ENCODE measurements around the gene ACP1. TPM values are rescaled to one million over a fixed set of nuclear protein-coding genes. Genes with fewer than 3 reads are reported as not detected.

Gene ACP1
- total and polyA plus RNA-seq, 2 experiments from 2014 or later: 189 to 281 TPM

- TF ChIP-seq ZNF462 (CRISPR knock-in tag; IDR thresholded peaks at IDR 0.05): 0 out of 2 replicates have a peak, but pooled peaks have one; percentile 27
Observed at GRCh38 chr2:309148-309953, 44.6 kb downstream of the ACP1 start (continued).

- peak; percentile 27 for ATAC-seq
- H3K4me1 Mint-ChIP-seq: peaks cover 25% of the 10 kb centered on the region
- peak overlapping the region; percentile 19; the same call in 1 of the 2 replicates for H3K27ac Mint-ChIP-seq
- H3K9me3 Mint-ChIP-seq: no peaks in the 10 kb centered on the region
- no peaks in the 10 kb centered on the region; the same call in 1 of the 2 replicates for H3F3A ChIP-seq (replicated peaks; ENCODE audit: low read depth)
- H2AFZ ChIP-seq: peak overlapping the region; percentile 72; the same call in 1 of the 2 replicates
- no peaks in the 10 kb centered on the region for H4K20me1 ChIP-seq (replicated peaks; ENCODE audit: insufficient read depth)
- peaks cover under 1% of the 10 kb centered on the region for H3K27me3 Mint-ChIP-seq (ENCODE audit: insufficient read depth, low read depth, poor library complexity)
- H3K4me1 ChIP-seq (ENCODE audit: insufficient read depth): peaks cover 5% of the 10 kb centered on the region
- H3K79me2 ChIP-seq (replicated peaks; ENCODE audit: insufficient read depth): no peaks in the 10 kb centered on the region
- peak overlapping the region; percentile 36 for H3K4me2 ChIP-seq
- no peak overlapping the region; the same call in 1 of the 2 replicates for H3K27ac ChIP-seq (ENCODE audit: low read depth)
- H3K36me3 Mint-ChIP-seq (ENCODE audit: low read depth): no peaks in the 10 kb centered on the region; the same call in 2 of the 3 replicates
- no peaks in the 10 kb centered on the region for H3K27me3 ChIP-seq (ENCODE audit: insufficient read depth)
- no peaks in the 10 kb centered on the region for H3K36me3 ChIP-seq (ENCODE audit: insufficient read depth)
- no peaks in the 10 kb centered on the region for H3K9me2 ChIP-seq (ENCODE audit: insufficient read depth)
- H3K4me3 Mint-ChIP-seq: no peak overlapping the region
- H3K4me3 ChIP-seq: no peak overlapping the region
- no peak for DNase-seq (ENCODE audit: low spot score)
- TF ChIP-seq STAT1 (IDR thresholded peaks at IDR 0.05; ENCODE audit: unreplicated experiment) (no peak), ZNF331 (CRISPR knock-in tag; IDR thresholded peaks at IDR 0.05; ENCODE audit: low read depth) (no peak), CTCF (conservative IDR thresholded peaks at IDR 0.05; ENCODE audit: low read depth in 2 of 2) (no peak), ZNF114 (CRISPR knock-in tag; IDR thresholded peaks at IDR 0.05) (no peak), EZH2phosphoT487 (IDR thresholded peaks at IDR 0.05; ENCODE audit: unreplicated experiment) (no peak), EZH2 (IDR thresholded peaks at IDR 0.05; ENCODE audit: low read depth, unreplicated experiment) (no peak), REST (IDR thresholded peaks at IDR 0.05; ENCODE audit: unreplicated experiment) (no peak), JUNB (IDR thresholded peaks at IDR 0.05; ENCODE audit: unreplicated experiment) (no peak), CREB1 (CRISPR knock-in tag; IDR thresholded peaks at IDR 0.05; ENCODE audit: low read depth) (no peak), POLR2AphosphoS5 (IDR thresholded peaks at IDR 0.05; ENCODE audit: low read depth) (no peak), NANOG (IDR thresholded peaks at IDR 0.05; ENCODE audit: borderline replicate concordance) (no peak)
Observed at GRCh38 chr2:309954-310510, 45.3 kb downstream of the ACP1 start.

All from GM23338 (cell line).